Fibroblast of peridontal ligament (primary cell): ENCODE measurements around the gene ERP27.
A peak's percentile ranks its signal among the peaks of the same experiment; 100 is the strongest.

Experiments
- DNase-seq: peaks from one replicate; pipeline ENCODE4 v3.0.0-alpha.2; 2010; ENCODE audit errors: extremely low read depth

ERP27 gene

DNA sequence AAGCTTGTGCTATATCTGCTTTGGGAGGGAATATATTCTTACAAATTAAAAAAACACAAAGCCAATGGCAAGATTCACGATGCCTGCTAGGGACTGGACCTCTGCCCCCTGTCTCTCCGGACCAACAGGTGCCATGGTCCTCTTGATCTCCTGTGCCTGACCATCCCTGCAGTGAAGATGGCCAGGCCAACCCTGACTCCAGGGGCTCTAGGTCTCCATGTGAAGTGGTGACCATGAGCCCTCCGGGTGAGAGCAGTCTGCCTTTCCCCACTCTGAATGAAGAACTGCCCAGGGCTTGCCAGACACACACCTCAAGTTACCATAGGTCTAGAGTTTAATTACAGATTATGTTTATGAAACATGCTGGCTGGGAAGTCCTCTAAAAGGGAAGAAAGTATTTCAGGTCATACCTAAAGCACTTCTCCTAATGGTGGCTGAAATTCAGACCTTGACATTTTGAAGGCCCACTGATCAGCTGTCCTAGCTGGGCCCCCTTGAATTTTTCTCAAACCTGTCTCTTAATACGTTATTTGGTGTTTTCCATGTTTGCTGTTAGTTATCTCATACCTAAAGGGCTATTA lies 21.7 kb upstream of the ERP27 start:
- DNase-seq, result no peak

DNA sequence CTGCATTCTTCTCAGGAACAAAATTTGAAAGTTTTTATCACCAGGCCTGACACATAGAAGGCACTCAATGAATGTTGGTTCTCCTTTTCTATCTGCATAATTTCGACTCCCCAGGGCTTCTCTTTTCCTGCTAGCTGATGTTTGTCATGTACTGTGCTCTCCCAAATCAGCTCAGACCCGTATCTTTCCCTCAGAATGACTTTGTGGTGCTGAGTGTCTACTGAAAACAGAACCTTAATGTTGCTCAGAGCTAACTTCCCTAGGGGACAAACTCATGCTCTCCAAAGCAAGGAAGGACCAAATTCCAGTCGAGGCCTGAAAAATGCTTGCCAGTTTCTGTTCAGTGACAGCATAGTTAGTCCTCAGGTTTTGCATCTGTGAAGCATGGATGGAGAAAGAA lies 21.1 kb upstream of the ERP27 start:
- no peak for DNase-seq

DNA sequence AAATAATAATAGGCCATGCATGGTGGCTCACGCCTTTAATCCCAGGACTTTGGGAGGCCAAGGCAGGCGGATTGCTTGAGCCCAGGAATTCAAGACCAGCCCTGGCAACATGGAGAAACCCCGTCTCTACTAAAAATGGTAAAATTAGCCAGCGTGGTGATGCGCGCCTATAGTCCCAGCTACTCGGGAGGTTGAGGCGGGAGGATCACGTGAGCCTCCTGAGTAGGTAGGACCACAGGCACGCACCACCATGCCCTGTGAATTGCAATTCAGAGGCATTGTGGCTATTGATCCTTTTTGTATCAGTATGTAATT lies 20.7 kb upstream of the ERP27 start:
- no peak for DNase-seq

DNA sequence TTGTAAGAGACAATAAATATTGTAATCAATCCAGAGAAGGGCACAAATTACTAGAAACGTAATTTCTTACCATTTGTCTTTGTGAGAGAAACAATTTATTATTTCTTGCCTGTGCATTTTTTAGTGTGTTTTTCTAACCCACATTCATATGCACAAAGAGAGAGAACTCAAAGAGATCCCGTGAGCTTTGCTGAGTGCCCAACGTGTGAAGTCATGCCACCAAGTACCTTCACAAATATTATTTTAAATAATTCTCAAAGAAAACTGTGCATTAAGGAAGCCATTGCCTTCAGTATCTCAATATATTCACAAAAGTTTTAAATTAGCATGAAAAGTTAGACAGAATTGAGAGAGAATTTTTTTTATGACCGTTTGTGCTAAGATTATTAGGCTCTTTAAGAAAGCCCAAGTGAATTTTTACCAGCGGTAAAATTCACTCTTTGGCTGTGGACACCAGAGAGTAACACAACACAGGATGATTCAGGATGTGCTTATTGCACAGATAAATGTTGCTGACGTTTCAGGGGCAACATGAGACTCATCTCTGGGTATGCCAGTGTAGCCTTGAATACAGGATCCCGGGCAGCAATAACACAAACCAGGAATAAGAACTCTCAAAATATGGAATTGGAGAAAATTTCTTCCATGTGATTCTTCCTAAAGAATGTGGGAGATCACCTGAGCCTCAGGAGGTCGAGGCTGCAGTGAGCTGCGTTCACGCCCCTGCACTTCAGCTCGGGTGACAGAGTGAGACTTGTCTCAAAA lies 20.2 kb upstream of the ERP27 start:
- DNase-seq, result no peak

DNA sequence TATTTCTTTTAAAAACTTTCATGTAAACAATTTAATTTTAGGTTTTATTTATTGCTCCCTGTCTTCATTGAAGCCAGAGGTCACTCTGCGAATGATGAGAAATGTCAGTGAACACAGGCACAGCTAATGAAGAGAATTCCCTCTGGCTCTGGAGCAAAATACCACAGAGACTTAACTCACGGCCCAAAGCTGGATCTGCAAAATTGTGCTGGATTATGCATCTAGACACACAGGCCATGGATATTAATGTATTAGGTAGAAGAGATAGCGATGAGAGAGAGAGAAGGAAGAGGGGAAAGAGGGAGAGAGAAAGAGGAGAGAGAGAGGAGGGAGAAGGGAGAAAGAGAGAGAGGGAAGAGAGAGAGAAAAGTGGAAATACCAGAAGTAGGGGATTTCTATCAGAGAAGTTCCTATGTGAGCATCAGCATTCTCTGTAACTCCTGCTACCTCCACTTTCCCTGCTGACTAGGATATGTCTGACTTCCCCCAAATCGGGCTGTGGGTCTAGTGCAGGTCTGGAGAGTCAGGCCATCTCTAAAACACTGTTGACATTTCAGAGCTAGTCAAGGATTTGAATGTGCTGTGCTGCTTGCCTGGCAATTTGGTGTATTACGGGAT lies 19.3 kb upstream of the ERP27 start:
- DNase-seq, result no peak

DNA sequence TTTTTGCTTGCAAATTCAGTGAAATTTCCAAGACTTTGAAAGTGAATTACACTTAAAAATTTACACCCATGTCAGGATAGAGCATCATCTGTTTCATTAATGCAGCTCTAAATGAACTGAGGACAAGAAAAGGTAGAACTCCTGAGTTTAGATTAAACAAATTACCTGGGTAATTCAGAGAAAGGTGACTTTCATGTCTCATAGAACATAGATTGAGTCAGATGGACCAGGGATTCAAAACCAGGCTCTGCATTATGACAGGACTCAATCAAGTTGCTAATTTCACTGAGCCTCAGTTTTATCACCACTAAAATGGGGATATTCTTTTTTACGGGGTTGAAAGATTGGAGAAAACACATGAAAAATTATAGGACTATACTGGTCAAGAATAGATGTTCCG lies 18.6 kb upstream of the ERP27 start:
- no peak for DNase-seq

DNA sequence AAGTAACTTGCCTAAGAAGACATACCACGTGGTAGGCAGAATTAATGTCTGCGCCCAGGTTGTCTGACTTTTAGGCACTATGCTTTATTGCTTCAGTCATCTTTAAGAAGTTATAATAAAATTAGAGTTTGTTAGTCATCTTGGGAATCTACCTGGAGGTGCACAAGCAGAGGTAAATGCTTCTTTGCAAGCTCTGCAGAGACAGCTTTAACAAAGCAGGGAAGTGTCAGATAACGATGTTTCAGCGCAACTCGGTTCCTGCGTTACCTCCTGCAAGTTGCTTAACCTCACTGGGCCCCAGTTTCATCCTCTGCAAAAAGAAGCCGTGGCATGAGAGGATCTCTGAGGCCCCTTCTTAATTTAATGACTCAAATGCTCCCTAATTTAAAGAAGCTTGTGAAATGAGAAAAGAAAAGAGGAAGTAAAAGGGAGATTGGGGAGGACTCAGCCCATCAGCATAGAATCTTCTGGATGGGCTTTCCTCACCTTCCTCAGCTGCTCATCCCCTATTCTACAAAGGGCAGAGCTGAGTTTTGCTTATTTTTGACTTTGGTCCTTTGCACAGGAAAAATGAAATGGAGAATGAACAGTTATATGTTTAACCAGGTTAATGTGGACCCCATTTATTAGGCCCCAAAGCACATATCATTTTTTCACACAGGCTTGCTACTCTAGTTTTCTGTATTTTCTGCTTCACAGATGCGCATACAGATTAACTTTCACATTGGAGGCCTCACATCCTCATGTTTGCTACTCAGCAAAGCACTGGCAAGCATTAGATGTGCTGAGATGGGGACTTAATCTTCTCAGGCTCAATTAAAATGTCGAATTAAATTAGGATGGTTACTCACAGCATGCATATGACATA lies 17.9 kb upstream of the ERP27 start:
- no peak for DNase-seq

DNA sequence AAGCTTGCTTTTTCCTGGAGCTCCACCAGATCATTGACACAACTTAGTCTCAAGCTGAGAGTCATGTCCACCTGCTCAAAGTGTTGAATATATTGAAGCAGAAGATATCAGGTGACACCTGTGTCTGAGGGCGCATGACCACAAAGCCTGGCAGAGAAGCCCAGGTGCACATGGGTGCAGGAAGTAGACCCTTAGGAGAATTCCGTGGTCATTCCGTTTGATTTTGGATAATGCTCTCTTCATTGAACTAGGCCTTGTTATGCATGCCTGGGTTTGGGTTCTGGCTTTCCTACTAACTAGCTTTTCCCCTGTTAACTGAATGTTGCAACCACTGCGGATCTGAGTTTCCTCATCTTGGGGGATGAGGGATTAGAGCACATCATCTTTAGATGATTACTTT lies 15.9 kb upstream of the ERP27 start:
- no peak for DNase-seq

DNA sequence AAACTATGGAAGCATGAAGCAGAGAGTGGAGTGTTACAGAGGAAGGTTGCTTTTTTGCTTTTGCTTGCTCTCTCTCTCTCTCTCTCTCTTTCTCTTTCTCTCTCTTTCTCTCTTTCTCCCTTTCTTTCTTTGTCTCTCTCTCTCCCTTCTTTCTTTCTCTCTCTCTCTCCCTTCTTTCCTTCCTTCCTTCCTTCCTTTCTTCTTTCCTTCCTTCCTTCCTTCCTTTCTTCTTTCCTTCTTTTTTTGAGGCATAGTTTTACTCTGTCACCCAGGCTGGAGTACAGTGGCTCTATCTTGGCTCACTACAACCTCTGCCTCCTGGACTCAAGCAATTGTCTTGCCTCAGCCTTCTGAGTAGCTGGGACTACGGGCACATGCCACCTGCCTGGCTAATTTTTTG lies 15.4 kb upstream of the ERP27 start:
- DNase-seq, result no peak

DNA sequence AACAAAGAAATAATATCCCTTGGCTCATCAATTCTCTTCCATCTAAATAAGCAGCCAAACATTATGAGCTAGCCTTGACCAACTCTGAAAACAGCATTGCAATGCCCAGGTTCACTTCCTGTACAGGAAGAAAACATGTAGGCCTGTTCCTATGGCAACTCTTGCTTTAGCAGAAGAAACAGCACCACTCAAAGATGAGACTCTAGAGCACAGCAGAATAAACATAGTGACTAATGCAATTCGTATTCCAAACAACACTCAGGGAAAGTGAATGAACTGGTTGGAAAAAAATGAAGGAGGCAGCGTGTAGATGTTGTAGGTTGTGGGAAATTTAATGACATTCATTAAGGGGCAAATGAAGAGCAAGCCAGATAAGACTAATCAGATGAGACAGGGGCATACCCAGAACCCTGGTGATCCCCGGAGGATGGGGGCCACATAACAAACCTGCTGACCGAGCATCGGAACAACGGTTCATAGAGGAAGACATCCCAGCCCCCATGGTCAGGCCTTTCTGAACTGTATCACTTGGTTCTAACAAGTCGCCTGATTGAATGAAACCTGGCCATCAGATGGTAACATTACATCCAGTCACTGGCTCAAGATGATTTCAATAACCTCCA lies 14.1 kb upstream of the ERP27 start:
- peak; percentile 74 for DNase-seq

DNA sequence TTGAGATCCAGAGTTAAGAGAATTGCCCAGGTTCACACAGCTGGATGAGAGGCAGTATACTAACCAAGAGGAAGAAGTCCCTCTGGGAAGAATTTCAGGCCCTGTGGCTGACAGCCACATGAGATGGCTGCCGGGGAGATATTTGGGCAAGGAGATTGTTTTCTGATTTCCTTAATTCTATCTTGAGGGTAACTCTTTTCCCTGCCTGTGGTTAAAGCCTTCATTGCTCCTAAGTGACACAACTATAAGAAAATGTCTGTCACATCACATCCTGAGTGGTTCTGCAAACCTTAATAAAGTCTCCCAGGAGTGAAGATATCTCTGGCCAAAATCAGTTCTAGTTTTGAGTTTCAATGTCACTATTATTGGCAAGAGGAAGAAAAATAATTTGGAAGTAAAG lies 13.5 kb upstream of the ERP27 start:
- no peak for DNase-seq

DNA sequence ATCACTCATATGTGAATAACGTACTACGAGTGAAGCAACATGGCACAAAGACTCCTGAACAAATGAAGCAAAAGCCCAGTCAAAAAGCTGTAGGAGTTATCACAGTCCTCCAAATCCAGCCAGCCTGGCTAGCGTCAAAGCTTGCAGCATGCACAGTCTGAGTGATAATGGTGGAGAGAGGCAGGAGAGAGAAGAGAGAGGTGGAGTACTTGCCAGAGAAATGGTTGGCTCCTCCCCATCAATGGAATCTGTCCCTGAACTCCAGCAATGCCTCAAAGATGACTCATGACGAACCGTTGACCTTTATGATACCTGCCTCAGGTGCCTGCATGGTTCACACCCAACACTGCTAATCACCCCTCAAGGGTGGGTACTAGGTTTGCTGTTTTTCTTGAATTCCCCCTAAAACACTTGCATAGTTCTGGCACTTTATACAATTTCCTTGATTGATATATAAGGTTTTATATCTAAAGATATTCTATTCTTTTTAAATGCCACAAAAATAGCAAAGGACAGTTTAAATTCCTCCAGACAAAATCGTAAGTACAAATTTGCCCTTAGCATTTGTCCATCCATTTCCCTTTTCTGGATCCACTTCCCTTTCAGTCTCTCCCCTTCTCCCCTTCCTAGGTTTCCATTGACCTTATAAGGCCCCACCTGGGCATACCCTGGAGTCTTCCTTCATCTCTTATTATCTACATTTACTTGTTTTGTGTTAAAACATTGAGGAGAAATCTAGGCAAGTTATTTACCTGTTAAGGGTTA lies 12.8 kb upstream of the ERP27 start:
- DNase-seq, result no peak

DNA sequence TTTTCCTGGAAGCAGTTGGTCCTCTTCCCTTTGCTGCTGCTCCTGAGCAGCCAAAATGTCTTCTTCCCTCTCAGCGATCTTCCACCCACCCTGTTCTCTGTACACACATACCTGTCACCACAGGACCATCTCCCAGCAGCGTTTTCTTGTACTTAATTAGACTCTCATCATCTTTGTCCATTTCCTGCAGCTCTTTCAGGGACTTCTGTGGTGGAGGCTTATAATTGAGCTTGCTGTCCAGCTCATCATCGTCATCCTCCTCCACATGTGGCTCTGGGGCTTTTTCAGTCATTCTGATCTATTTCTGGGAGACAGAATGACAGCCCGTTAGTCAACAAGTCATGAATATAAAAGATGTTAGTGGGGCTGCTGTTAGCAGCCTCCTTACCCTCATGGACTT lies 12.1 kb upstream of the ERP27 start:
- DNase-seq, result no peak

DNA sequence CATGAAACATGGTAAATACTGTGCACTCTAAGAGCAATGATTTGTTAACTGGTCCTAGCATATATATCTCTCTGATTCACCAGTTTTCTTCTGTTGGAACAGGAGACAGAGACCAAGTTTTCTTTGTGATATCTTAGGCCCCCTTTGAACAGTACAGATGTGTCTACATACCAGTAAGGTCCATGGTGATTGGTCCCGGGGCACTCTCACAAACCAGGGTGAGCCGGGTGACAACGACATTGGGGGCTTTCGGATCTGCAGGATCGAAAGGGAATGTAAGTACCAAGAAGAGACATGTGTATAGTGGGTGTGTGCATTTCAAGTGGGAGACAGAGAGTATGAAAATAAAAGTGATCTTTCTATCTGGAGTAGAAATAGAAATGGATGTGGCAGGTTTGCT lies 11.3 kb upstream of the ERP27 start:
- DNase-seq, result no peak

DNA sequence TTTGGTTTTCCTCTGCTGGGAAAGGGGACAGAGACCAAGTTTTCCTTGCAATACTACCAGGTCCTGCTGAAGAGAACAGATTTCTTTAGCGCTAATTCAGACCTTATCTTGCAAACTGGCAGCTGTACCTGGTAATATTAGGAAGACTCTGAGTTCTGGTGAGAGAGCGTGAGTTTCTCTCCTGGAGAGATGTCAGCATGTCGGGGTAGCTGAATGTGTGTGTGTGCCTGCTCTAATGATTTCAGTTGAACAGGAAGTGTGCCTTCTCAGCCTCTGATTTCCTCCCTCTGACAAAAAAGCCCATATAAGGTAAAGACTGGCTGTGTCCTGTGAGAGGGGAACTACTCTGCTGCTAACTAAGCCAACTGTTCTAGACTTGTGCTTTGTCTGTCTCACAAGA lies 10.3 kb upstream of the ERP27 start:
- peak; percentile 62 for DNase-seq

DNA sequence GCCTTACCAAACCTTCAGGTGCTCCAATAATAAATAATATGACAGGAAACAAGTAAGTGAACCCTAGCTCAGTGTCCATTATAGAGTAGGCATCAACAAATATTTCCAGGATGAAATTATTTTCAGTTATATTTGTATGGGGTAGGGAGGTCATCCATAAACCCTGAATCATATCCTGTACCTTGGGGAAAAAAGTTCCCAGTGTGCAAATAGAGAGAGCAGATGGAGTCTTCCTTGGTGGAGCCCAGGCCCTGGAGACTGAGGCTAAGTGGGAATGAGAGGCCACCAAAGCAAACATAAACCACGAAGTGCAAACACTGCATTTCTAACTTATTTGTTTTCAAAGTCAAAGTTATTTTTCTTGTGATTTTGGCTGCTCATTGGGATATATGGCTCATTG lies 8.5 kb upstream of the ERP27 start:
- no peak for DNase-seq

DNA sequence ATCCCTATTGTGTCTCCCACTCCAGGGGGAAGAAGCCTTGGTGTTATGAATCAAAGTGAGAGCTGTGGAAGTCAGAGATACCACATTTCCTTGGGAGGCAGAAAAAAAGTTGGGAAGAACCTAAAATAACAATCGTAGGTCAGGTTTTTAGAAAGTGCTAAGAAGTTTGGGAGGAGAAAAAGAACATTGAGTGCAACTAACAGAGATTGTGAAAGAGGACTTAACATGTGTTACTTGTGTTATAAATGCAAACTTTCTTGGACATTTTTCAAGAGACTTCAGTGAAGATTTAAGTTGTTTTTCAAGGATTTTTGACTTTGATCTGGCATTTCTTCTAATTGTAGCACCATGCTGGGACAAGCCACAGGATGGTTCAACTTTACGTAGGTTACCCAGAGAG lies 7.8 kb upstream of the ERP27 start:
- no peak for DNase-seq

DNA sequence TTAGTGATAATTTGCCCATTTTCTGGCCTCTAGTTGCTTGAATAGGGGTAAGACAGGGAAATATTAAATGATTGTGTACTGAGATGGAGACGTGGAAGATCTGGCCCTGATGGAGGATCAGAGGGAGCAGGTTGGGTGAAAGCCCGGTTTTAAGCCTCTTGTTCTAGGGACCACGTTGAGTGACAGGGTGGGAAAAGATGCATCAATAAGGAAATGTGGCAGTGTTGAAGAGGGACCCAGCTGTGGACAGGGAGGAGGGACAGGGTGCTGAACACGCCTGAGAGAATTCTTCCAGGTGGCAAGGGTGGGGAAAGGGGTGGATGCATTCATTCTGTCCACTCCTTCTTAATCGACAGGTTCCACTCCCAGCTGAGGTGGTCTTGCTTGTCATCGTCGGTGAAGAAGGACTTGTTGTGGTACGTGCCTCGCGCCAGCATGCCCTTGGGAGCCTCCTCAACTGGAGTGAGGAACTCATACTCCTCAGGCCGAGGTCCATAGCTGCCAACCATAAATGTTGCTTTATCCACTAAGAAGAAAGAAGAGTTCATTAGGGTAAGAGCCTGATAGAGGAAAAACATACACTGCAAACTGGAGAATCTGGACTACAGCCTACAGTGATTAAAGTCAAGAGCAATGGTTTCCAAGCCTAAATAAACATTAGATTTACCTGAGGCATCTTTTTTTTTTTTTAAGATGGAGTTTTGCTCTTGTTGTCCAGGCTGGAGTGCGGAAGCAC lies 4.0 kb upstream of the ERP27 start:
- DNase-seq, result no peak

DNA sequence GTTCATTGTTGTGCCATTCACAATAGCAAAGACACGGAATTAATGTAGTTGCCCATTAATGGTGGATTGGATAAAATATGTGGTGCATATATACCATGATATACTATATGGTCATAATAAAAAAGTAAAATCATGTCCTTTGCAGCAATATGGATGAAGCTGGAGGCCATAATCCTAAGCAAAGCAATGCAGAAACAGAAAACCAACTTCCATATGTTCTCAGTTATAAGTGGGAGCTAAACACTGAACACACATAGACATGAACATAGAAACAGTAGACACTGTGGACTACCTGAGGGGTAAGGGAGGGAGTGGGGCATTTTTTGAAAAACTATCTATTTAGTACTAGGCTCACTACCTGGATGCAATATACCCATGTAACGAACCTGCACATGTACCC lies 3.0 kb upstream of the ERP27 start:
- DNase-seq, result no peak

DNA sequence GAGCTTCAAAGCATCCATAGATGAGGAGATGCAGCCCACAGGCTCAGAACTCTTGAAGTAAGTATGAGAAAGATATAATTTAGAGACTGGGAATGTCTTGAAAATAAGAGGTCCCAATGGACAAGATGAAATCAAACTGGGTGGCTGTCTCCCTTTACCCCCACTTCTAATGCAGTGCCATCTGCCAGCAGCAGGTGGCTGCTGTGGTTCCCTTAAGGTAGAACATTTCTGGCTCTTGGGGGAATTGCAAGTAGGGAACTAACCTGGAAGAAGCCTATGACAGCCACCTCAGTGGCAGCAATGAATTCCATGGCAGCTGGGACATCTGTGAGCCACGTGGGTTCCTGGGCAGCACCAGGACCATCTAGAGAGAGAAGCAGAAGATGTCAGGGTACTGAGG lies 648 bp downstream of the ERP27 start:
- no peak for DNase-seq

DNA sequence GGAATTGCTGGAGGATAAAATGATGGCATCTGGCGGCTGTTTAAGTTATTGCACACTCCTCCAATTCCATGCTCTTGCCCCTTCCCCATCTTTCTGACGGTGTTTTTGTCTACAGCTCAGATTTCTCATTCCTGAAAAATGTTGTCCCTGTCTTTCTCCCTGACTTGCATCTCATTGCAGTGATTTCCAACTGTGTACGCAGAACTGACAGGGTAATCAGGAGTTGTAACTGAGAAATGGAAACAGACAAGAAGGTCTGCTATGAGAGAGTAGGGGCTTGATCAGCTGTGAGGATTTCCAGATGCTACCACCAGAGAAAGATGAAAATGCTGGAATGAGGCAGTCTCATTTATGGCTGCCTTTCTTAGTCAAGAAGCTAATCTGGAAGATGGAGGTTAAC lies 1.3 kb downstream of the ERP27 start:
- DNase-seq, result no peak
